HCT116 (cell line): ENCODE results near the gene GNG12. TPM values are rescaled to one million over a fixed set of nuclear protein-coding genes. Genes with fewer than 3 reads are reported as not detected.

ENCODE experiments used
- ATAC-seq: fragments of 200-7000 bp; cut with Tn5 transposase; 2 replicates; pipeline ENCODE4 v1.9.1; 2020; ENCODE audit warnings: mild to moderate bottlenecking, moderate library complexity
- BruUV-seq: library from RNA; stranded (reverse); fragments of 400-500 nt; replicated peaks from 2 replicates; lab custom pipeline; 2021; lab: Mats Ljungman, UMichigan
- CTCF ChIA-PET: fragments of 300-600 bp; sonication (Branson Sonifier 250); formaldehyde crosslinking; loops from one replicate; lab custom pipeline; 2021; ENCODE audit warnings: antibody characterized with exemption; lab: Charles Lee
- POLR2A ChIA-PET: fragments of 300-600, 350-600 bp; sonication (Branson Sonifier 250); formaldehyde crosslinking; loops from one replicate; lab custom pipeline; 2021; ENCODE audit warnings: antibody characterized with exemption; lab: Charles Lee
- RAD21 ChIA-PET, 2 experiments: fragments of 300-600 bp; sonication (Branson Sonifier 250); formaldehyde crosslinking; loops; one replicate each; lab custom pipeline; 2023; ENCODE audit warnings: low total read pairs in 2 of 2; ENCODE audit not compliant: uncharacterized antibody in 2 of 2, unreplicated experiment in 2 of 2, low non-redundant PET in 1 of 2; lab: Charles Lee
- DNase-seq: peaks from one replicate; pipeline ENCODE4 v3.0.0-alpha.2; 2010; ENCODE audit warnings: low read depth, low spot score
- H2AFZ ChIP-seq: fragments of 200-600 bp; shearing (Covaris generic), sonication (generic); 2 replicates; pipeline ENCODE4 v1.6.1; 2017; ENCODE audit warnings: low read depth, mixed run types, mixed read lengths, antibody characterized with exemption, low read length; ENCODE audit not compliant: poor library complexity, severe bottlenecking
- H3K27ac ChIP-seq: 2 replicates; pipeline ENCODE4 v1.5.1; 2012; ENCODE audit warnings: low read depth, low read length
- H3K27me3 ChIP-seq: fragments of 200-600 bp; sonication (generic); 2 replicates; pipeline ENCODE4 v1.6.1; 2016; ENCODE audit warnings: mixed run types, low read length, mixed read lengths; ENCODE audit not compliant: insufficient read depth
- H3K36me3 ChIP-seq, 2 experiments: fragments of 200-500 bp in 1 of 2; fragments of 200-600 bp in 1 of 2; sonication (Bioruptor generic) in 1 of 2; sonication (generic) in 1 of 2; 2 replicates each; pipeline versions ENCODE4 v1.5.1 to v1.6.1; 2014 to 2016; ENCODE audit warnings: low read length in 2 of 2, inconsistent platforms in 1 of 2, mixed read lengths in 1 of 2, mixed run types in 1 of 2; ENCODE audit not compliant: insufficient read depth in 2 of 2, control insufficient read depth in 1 of 2
- H3K4me1 ChIP-seq, 2 experiments: fragments of 200-600 bp in 1 of 2; sonication (generic) in 1 of 2; 2 replicates each; pipeline versions ENCODE4 v1.5.1 to v1.6.1; 2012 to 2017; ENCODE audit warnings: low read length in 2 of 2, inconsistent platforms in 1 of 2, mild to moderate bottlenecking in 1 of 2, mixed read lengths in 1 of 2, mixed run types in 1 of 2, moderate library complexity in 1 of 2; ENCODE audit not compliant: insufficient read depth in 2 of 2, control insufficient read depth in 1 of 2
- H3K4me2 ChIP-seq: fragments of 200-600 bp; sonication (generic); 2 replicates; pipeline ENCODE4 v1.6.1; 2017; ENCODE audit warnings: mixed run types, low read length, mixed read lengths
- H3K4me3 ChIP-seq, 2 experiments: fragments of 200-600 bp in 1 of 2; sonication (generic) in 1 of 2; replicated peaks in 1 of 2; 2 replicates each; pipeline ENCODE4 v1.5.1; 2011 to 2016; ENCODE audit warnings: low read length in 2 of 2, control low read depth in 1 of 2, low read depth in 1 of 2, mild to moderate bottlenecking in 1 of 2, mixed read lengths in 1 of 2, mixed run types in 1 of 2
- H3K79me2 ChIP-seq: fragments of 200-600 bp; sonication (generic); 2 replicates; pipeline ENCODE4 v1.6.1; 2017; ENCODE audit warnings: mild to moderate bottlenecking, mixed run types, low read length, moderate library complexity, mixed read lengths; ENCODE audit not compliant: insufficient read depth
- H3K9ac ChIP-seq: fragments of 200-600 bp; sonication (generic); 2 replicates; pipeline ENCODE4 v1.6.1; 2016; ENCODE audit warnings: low read length, mixed read lengths
- H3K9me2 ChIP-seq: fragments of 200-600 bp; sonication (generic), shearing (Covaris generic); 2 replicates; pipeline ENCODE4 v1.6.1; 2017; ENCODE audit warnings: mixed run types, mild to moderate bottlenecking, moderate library complexity; ENCODE audit not compliant: insufficient read depth
- H3K9me3 ChIP-seq, 2 experiments: fragments of 200-500 bp in 1 of 2; fragments of 200-600 bp in 1 of 2; sonication (Bioruptor generic) in 1 of 2; sonication (generic) in 1 of 2; 2 replicates each; pipeline ENCODE4 v1.6.1; 2014 to 2017; ENCODE audit warnings: low read length in 2 of 2, mixed read lengths in 2 of 2, inconsistent platforms in 1 of 2, low read depth in 1 of 2, mild to moderate bottlenecking in 1 of 2, mixed run types in 1 of 2, moderate library complexity in 1 of 2; ENCODE audit not compliant: control insufficient read depth in 1 of 2, insufficient read depth in 1 of 2
- H4K20me1 ChIP-seq: fragments of 200-600 bp; sonication (generic), shearing (Covaris generic); 2 replicates; pipeline ENCODE4 v1.6.1; 2017; ENCODE audit warnings: mixed run types, mild to moderate bottlenecking, moderate library complexity; ENCODE audit not compliant: insufficient read depth
- CBX3 ChIP-seq: IDR thresholded peaks from 2 replicates; pipeline ENCODE4 v1.6.1; 2012; ENCODE audit warnings: low read depth
- CEBPB ChIP-seq: IDR thresholded peaks from 2 replicates; pipeline ENCODE4 v1.6.1; 2012; ENCODE audit warnings: low read depth
- EGR1 ChIP-seq: IDR thresholded peaks from 2 replicates; pipeline ENCODE4 v1.6.1; 2012; ENCODE audit warnings: low read depth
- ELF1 ChIP-seq: IDR thresholded peaks from 2 replicates; pipeline ENCODE4 v1.6.1; 2012; ENCODE audit warnings: low read depth, borderline replicate concordance
- EZH2phosphoT487 ChIP-seq: fragments of 200-600 bp; IDR thresholded peaks from 2 replicates; pipeline ENCODE4 v1.6.1; 2018; ENCODE audit warnings: antibody characterized with exemption, borderline replicate concordance
- FOSL1 ChIP-seq: IDR thresholded peaks from 2 replicates; pipeline ENCODE4 v1.6.1; 2012; ENCODE audit warnings: low read depth
- JUND ChIP-seq: IDR thresholded peaks from 2 replicates; pipeline ENCODE4 v1.6.1; 2012
- POLR2A ChIP-seq: IDR thresholded peaks from 2 replicates; pipeline ENCODE4 v1.7.0; 2011; ENCODE audit warnings: borderline replicate concordance; ENCODE audit not compliant: insufficient read depth, insufficient read length; ENCODE audit errors: extremely low read depth
- POLR2AphosphoS5 ChIP-seq: IDR thresholded peaks from 2 replicates; pipeline ENCODE4 v1.6.1; 2011; ENCODE audit warnings: mild to moderate bottlenecking, low read depth, low read length, moderate library complexity
- RAD21 ChIP-seq: IDR thresholded peaks from 2 replicates; pipeline ENCODE4 v1.6.1; 2012; ENCODE audit warnings: low read depth, mild to moderate bottlenecking
- REST ChIP-seq: IDR thresholded peaks from 2 replicates; pipeline ENCODE4 v1.6.1; 2012; ENCODE audit warnings: low read depth
- SIN3A ChIP-seq: IDR thresholded peaks from 2 replicates; pipeline ENCODE4 v1.6.1; 2012; ENCODE audit warnings: low read depth
- SP1 ChIP-seq: IDR thresholded peaks from 2 replicates; pipeline ENCODE4 v1.6.1; 2012; ENCODE audit warnings: low read depth
- SRF ChIP-seq: IDR thresholded peaks from 2 replicates; pipeline ENCODE4 v1.6.1; 2012; ENCODE audit warnings: low read depth
- TCF7L2 ChIP-seq: IDR thresholded peaks from 2 replicates; pipeline ENCODE4 v1.7.0; 2011; ENCODE audit warnings: borderline replicate concordance, inconsistent platforms; ENCODE audit not compliant: insufficient read depth, insufficient read length; ENCODE audit errors: extremely low read depth
- YY1 ChIP-seq: IDR thresholded peaks from 2 replicates; pipeline ENCODE4 v1.6.1; 2011; ENCODE audit warnings: low read length, low read depth, moderate library complexity, mild to moderate bottlenecking; ENCODE audit not compliant: insufficient replicate concordance; ENCODE audit errors: extremely low read depth
- ZNF274 ChIP-seq: fragments of 200-500 bp; sonication (Bioruptor generic); IDR thresholded peaks from 2 replicates; pipeline ENCODE4 v1.6.1; 2014; ENCODE audit warnings: mild to moderate bottlenecking, low read depth, low read length, inconsistent platforms
- intact Hi-C: fragments of 100-400 bp; cut with micrococcal nuclease; formaldehyde crosslinking; loops from 2 replicates; pipeline ENCODE4 v1.10.0; 2022
- total RNA-seq: library from RNA; stranded (reverse); gene quantifications from one replicate; pipeline ENCODE4 v1.2.1, GENCODE V29; 2021; ENCODE audit not compliant: unreplicated experiment
- TF ChIP-seq, protein P1 (sequence below): IDR thresholded peaks from 2 replicates; pipeline ENCODE4 v1.6.1; 2012

Gene GNG12
- total RNA-seq, 1 experiment from 2014 or later, result 49.6 TPM

DNA sequence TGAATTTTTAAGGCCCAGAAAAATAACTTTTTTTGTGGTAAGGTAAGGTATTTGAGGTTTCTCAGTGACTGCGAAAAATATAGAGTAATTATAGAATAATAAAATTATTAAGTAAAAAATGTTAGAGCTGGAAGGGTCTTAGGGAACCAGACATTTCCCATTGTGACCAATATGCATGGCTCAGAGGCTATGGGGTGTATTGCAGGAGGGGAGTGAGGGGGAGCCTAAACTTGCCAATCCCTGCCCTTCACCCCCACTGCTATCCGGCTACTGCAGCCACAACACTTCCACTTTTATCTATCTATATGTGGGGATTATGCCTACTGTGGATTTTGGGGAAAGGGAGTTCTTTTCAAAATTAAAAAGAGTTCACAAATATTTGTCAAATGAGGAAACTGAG is 155.9 kb downstream of the GNG12 start:
- Histone ChIP-seq H3K9me2 (no peaks in the 10 kb centered on the region), H3K4me2 (no peak overlapping the region), H3K27me3 (no peaks in the 10 kb centered on the region), H3K9ac (no peak overlapping the region), H3K36me3 (no peaks in the 10 kb centered on the region), H3K4me1 (peaks cover 0 to 3% of the 10 kb centered on the region in 2 experiments; a peak in 1 of 4 replicates), H2AFZ (no peak overlapping the region), H3K79me2 (no peaks in the 10 kb centered on the region), H3K27ac (no peak overlapping the region), H3K4me3 (no peak overlapping the region), H3K9me3 (no peaks in the 10 kb centered on the region), H4K20me1 (no peaks in the 10 kb centered on the region)
- ChIA-PET CTCF (interaction anchor here (1.1 kb wide), 1 partner anchor 23 kb away, joined by 3 read pairs; no protein-coding TSS in a partner anchor), POLR2A (interaction anchor here (1.8 kb wide), 1 partner anchor 8 kb away, joined by 11 read pairs; the partner anchor contains the start of gene GADD45A), RAD21 (no interaction called here)
- no TSS peak for BruUV-seq
- no peak for DNase-seq
- intact Hi-C loops, result no loop called here
- ATAC-seq, result no peak
- no peak for TF ChIP-seq RAD21
- no peak for TF ChIP-seq SP1
- no peak for TF ChIP-seq JUND
- no peak for TF ChIP-seq SRF
- TF ChIP-seq, protein P1, sequence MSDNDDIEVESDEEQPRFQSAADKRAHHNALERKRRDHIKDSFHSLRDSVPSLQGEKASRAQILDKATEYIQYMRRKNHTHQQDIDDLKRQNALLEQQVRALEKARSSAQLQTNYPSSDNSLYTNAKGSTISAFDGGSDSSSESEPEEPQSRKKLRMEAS, result no peak
- TF ChIP-seq CBX3, result no peak
- no peak for TF ChIP-seq CEBPB
- TF ChIP-seq SIN3A, result no peak
- TF ChIP-seq EZH2phosphoT487, result no peak
- TF ChIP-seq TCF7L2, result no peak
- no peak for TF ChIP-seq EGR1
- no peak for TF ChIP-seq POLR2AphosphoS5
- TF ChIP-seq POLR2A, result no peak
- TF ChIP-seq FOSL1, result no peak
- TF ChIP-seq ZNF274, result no peak
- TF ChIP-seq REST, result no peak
- no peak for TF ChIP-seq YY1
- TF ChIP-seq ELF1, result no peak
